HCT116 (cell line): ENCODE measurements around the gene STK32B.

Source experiments
- POLR2AphosphoS5 ChIP-seq: IDR thresholded peaks from 2 replicates; pipeline ENCODE4 v1.6.1; 2011; ENCODE audit warnings: mild to moderate bottlenecking, low read depth, low read length, moderate library complexity
- TF ChIP-seq, protein P1 (sequence below): IDR thresholded peaks from 2 replicates; pipeline ENCODE4 v1.6.1; 2012
- TF ChIP-seq, protein P2 (sequence below): IDR thresholded peaks from 2 replicates; pipeline ENCODE4 v1.6.1; 2012; ENCODE audit warnings: low read depth
- TF ChIP-seq, protein P3 (sequence below): IDR thresholded peaks from 2 replicates; pipeline ENCODE4 v1.6.1; 2012

DNA sequence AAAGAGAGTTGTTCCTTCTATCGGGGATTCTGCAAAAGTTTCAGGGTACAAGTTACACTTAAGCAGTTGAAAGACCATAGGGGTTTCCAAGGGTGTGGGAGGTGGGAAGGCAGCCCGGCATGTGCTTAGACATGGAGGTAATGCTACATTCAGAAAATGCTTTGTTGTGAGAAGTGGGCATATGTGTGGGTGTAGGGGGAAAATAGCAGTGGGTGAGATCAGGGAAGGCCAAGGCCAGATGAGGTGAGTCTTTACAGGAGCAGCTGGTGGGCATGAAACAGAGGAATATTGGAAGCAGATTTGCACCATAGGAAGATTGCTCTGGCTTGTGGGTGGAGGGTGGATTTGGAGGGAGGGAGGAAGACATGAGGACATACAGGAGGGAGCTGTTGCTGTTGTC lies 40.3 kb upstream of the STK32B start:
- TF ChIP-seq, protein P1, sequence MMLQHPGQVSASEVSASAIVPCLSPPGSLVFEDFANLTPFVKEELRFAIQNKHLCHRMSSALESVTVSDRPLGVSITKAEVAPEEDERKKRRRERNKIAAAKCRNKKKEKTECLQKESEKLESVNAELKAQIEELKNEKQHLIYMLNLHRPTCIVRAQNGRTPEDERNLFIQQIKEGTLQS, result no peak
- TF ChIP-seq, protein P2, sequence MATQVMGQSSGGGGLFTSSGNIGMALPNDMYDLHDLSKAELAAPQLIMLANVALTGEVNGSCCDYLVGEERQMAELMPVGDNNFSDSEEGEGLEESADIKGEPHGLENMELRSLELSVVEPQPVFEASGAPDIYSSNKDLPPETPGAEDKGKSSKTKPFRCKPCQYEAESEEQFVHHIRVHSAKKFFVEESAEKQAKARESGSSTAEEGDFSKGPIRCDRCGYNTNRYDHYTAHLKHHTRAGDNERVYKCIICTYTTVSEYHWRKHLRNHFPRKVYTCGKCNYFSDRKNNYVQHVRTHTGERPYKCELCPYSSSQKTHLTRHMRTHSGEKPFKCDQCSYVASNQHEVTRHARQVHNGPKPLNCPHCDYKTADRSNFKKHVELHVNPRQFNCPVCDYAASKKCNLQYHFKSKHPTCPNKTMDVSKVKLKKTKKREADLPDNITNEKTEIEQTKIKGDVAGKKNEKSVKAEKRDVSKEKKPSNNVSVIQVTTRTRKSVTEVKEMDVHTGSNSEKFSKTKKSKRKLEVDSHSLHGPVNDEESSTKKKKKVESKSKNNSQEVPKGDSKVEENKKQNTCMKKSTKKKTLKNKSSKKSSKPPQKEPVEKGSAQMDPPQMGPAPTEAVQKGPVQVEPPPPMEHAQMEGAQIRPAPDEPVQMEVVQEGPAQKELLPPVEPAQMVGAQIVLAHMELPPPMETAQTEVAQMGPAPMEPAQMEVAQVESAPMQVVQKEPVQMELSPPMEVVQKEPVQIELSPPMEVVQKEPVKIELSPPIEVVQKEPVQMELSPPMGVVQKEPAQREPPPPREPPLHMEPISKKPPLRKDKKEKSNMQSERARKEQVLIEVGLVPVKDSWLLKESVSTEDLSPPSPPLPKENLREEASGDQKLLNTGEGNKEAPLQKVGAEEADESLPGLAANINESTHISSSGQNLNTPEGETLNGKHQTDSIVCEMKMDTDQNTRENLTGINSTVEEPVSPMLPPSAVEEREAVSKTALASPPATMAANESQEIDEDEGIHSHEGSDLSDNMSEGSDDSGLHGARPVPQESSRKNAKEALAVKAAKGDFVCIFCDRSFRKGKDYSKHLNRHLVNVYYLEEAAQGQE, result no peak
- TF ChIP-seq, protein P3, sequence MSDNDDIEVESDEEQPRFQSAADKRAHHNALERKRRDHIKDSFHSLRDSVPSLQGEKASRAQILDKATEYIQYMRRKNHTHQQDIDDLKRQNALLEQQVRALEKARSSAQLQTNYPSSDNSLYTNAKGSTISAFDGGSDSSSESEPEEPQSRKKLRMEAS, result no peak
- no peak for TF ChIP-seq POLR2AphosphoS5
